ENCODE measurements around the gene LPCAT4.

Gene LPCAT4

GRCh38 chr15:34365091-34365825, 1.7 kb downstream of the LPCAT4 start:
- Histone ChIP-seq H3K9me3 (ENCODE audit: low read depth, low read length) (no peaks in the 10 kb centered on the region), H3K27ac (no peak overlapping the region), H3K9ac (ENCODE audit: insufficient read length) (no peak overlapping the region), H3K4me3 (0 out of 2 replicates have a peak overlapping the region, but pooled peaks have one; percentile 79), H3K36me3 (ENCODE audit: insufficient read depth, low read length) (no peaks in the 10 kb centered on the region)
- DNase-seq (ENCODE audit: low read depth, low spot score) = no peak
- no peak for TF ChIP-seq EZH2 (IDR thresholded peaks at IDR 0.05)

GRCh38 chr15:34364041-34364440, 3.0 kb downstream of the LPCAT4 start:
- DNase-seq (ENCODE audit: low read depth, low spot score) = no peak
- Histone ChIP-seq H3K4me3 (no peak overlapping the region), H3K27ac (no peak overlapping the region), H3K9me3 (ENCODE audit: low read depth, low read length) (no peaks in the 10 kb centered on the region), H3K9ac (ENCODE audit: insufficient read length) (no peak overlapping the region), H3K36me3 (ENCODE audit: insufficient read depth, low read length) (no peaks in the 10 kb centered on the region; the same call in 1 of the 2 replicates)
- TF ChIP-seq POLR2AphosphoS5 (IDR thresholded peaks at IDR 0.05; ENCODE audit: borderline replicate concordance, low read depth, low read length) (no peak), EZH2 (IDR thresholded peaks at IDR 0.05) (no peak), FOXP2 (optimal IDR thresholded peaks at IDR 0.05; ENCODE audit: control extremely low read depth, extremely low read length, insufficient read depth) (no peak)

GRCh38 chr15:34362047-34362773, 4.8 kb downstream of the LPCAT4 start:
- TF ChIP-seq POLR2AphosphoS5 (IDR thresholded peaks at IDR 0.05; ENCODE audit: borderline replicate concordance, low read depth, low read length) (no peak), EZH2 (IDR thresholded peaks at IDR 0.05) (no peak), FOXP2 (optimal IDR thresholded peaks at IDR 0.05; ENCODE audit: control extremely low read depth, extremely low read length, insufficient read depth) (no peak)
- Histone ChIP-seq H3K36me3 (ENCODE audit: insufficient read depth, low read length) (no peaks in the 10 kb centered on the region; the same call in 1 of the 2 replicates), H3K9ac (ENCODE audit: insufficient read length) (no peak overlapping the region), H3K4me3 (no peak overlapping the region), H3K27ac (no peak overlapping the region), H3K9me3 (ENCODE audit: low read depth, low read length) (no peaks in the 10 kb centered on the region)
- no peak for DNase-seq (ENCODE audit: low read depth, low spot score)

GRCh38 chr15:34361278-34361677, 5.7 kb downstream of the LPCAT4 start:
- no peak for DNase-seq (ENCODE audit: low read depth, low spot score)
- H3K27ac ChIP-seq = no peak overlapping the region
- H3K4me3 ChIP-seq = no peak overlapping the region

GRCh38 chr15:34360298-34360697, 6.7 kb downstream of the LPCAT4 start:
- DNase-seq (ENCODE audit: low read depth, low spot score) = no peak
- Histone ChIP-seq H3K9ac (ENCODE audit: insufficient read length) (no peak overlapping the region), H3K36me3 (ENCODE audit: insufficient read depth, low read length) (no peaks in the 10 kb centered on the region; the same call in 1 of the 2 replicates), H3K4me3 (no peak overlapping the region), H3K27ac (no peak overlapping the region), H3K9me3 (ENCODE audit: low read depth, low read length) (no peaks in the 10 kb centered on the region)
- TF ChIP-seq FOXP2 (optimal IDR thresholded peaks at IDR 0.05; ENCODE audit: control extremely low read depth, extremely low read length, insufficient read depth) (no peak), EZH2 (IDR thresholded peaks at IDR 0.05) (no peak), POLR2AphosphoS5 (IDR thresholded peaks at IDR 0.05; ENCODE audit: borderline replicate concordance, low read depth, low read length) (no peak)

More at GRCh38 chr15:34361278-34361677, 5.7 kb downstream of the LPCAT4 start:
- Histone ChIP-seq H3K9me3 (ENCODE audit: low read depth, low read length) (no peaks in the 10 kb centered on the region), H3K36me3 (ENCODE audit: insufficient read depth, low read length) (no peaks in the 10 kb centered on the region; the same call in 1 of the 2 replicates), H3K9ac (ENCODE audit: insufficient read length) (no peak overlapping the region)
- TF ChIP-seq POLR2AphosphoS5 (IDR thresholded peaks at IDR 0.05; ENCODE audit: borderline replicate concordance, low read depth, low read length) (no peak), FOXP2 (optimal IDR thresholded peaks at IDR 0.05; ENCODE audit: control extremely low read depth, extremely low read length, insufficient read depth) (no peak), EZH2 (IDR thresholded peaks at IDR 0.05) (no peak)

GRCh38 chr15:34359416-34359815, 7.6 kb downstream of the LPCAT4 start:
- Histone ChIP-seq H3K9me3 (ENCODE audit: low read depth, low read length) (no peaks in the 10 kb centered on the region), H3K4me3 (no peak overlapping the region), H3K27ac (no peak overlapping the region), H3K9ac (ENCODE audit: insufficient read length) (no peak overlapping the region), H3K36me3 (ENCODE audit: insufficient read depth, low read length) (no peaks in the 10 kb centered on the region; the same call in 1 of the 2 replicates)
- no peak for DNase-seq (ENCODE audit: low read depth, low spot score)
- no peak for TF ChIP-seq EZH2 (IDR thresholded peaks at IDR 0.05)

- TF ChIP-seq FOXP2 (optimal IDR thresholded peaks at IDR 0.05; ENCODE audit: control extremely low read depth, extremely low read length, insufficient read depth) = no peak
- no peak for TF ChIP-seq POLR2AphosphoS5 (IDR thresholded peaks at IDR 0.05; ENCODE audit: borderline replicate concordance, low read depth, low read length)
- no peak for TF ChIP-seq EZH2 (IDR thresholded peaks at IDR 0.05)
- Histone ChIP-seq H3K9me3 (ENCODE audit: low read depth, low read length) (no peaks in the 10 kb centered on the region), H3K4me3 (no peak overlapping the region), H3K9ac (ENCODE audit: insufficient read length) (no peak overlapping the region), H3K27ac (no peak overlapping the region), H3K36me3 (ENCODE audit: insufficient read depth, low read length) (no peaks in the 10 kb centered on the region; the same call in 1 of the 2 replicates)
- DNase-seq (ENCODE audit: low read depth, low spot score) = no peak
Observed at GRCh38 chr15:34358948-34359347, 8.0 kb downstream of the LPCAT4 start.

- H3K4me3 ChIP-seq = no peak overlapping the region
- no peaks in the 10 kb centered on the region; the same call in 1 of the 2 replicates for H3K36me3 ChIP-seq (ENCODE audit: insufficient read depth, low read length)
- no peaks in the 10 kb centered on the region for H3K9me3 ChIP-seq (ENCODE audit: low read depth, low read length)
- TF ChIP-seq POLR2AphosphoS5 (IDR thresholded peaks at IDR 0.05; ENCODE audit: borderline replicate concordance, low read depth, low read length) (no peak), FOXP2 (optimal IDR thresholded peaks at IDR 0.05; ENCODE audit: control extremely low read depth, extremely low read length, insufficient read depth) (no peak), EZH2 (IDR thresholded peaks at IDR 0.05) (no peak)
- DNase-seq (ENCODE audit: low read depth, low spot score) = no peak
- no peak overlapping the region for H3K9ac ChIP-seq (ENCODE audit: insufficient read length)
- no peak overlapping the region for H3K27ac ChIP-seq
Observed at GRCh38 chr15:34358367-34358766, 8.6 kb downstream of the LPCAT4 start.
